ENCODE data around the gene SLC38A7.
A peak's percentile ranks its signal among the peaks of the same experiment; 100 is the strongest.

Gene SLC38A7

DNA sequence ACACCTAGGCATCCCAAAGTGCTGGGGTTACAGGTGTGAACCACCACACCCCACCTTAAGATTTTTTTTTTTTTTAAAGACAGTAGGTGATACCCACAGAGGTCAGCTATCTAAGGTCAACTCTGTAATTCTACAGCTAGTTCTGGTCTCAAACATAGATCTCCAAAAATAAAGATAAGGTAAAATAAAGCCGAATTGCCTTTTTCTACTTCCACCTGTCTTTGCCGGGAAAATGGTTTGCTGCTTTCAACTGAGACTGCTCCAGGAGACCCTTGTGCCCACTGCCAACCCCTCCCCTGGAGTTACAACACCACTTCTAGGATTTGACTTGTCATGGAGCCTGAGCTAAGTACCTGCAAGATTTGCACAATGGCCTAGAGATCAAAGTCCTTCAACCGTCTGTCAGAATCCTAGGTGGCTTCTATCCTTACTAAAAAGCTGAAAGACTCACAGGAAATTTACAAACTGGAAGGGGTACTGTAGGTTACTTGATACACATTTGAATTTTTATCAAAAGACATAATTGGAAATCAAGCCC, 50.2 kb downstream of the SLC38A7 start:
- Mint-ChIP-seq H3K36me3 (ENCODE audit: low read depth) (peaks cover 3% of the 10 kb centered on the region), H3K27ac (no peak overlapping the region), H3K4me3 (no peak overlapping the region), H3K27me3 (ENCODE audit: low read depth) (peaks cover 7% of the 10 kb centered on the region), H3K4me1 (ENCODE audit: low read depth) (peaks cover 8% of the 10 kb centered on the region), H3K9me3 (no peaks in the 10 kb centered on the region)

- H3K36me3 Mint-ChIP-seq (ENCODE audit: low read depth), result peaks cover 11% of the 10 kb centered on the region
- peaks cover 17% of the 10 kb centered on the region for H3K4me1 Mint-ChIP-seq (ENCODE audit: low read depth)
- H3K4me3 Mint-ChIP-seq, result peak within 1 kb of the TSS; percentile 92
- peak within 1 kb of the TSS; percentile 99 for H3K27ac Mint-ChIP-seq
- H3K9me3 Mint-ChIP-seq, result no peaks in the 10 kb centered on the region
- H3K27me3 Mint-ChIP-seq (ENCODE audit: low read depth), result no peaks in the 10 kb centered on the region
These were observed 54.6 kb downstream of the SLC38A7 start, which contains the start of gene CNOT1 for GRCh38 chr16:58629733-58630640. CNOT1 (minus strand) TSS chr16:58629826; CDS start chr16:58599337, 30,489 bp downstream.

DNA sequence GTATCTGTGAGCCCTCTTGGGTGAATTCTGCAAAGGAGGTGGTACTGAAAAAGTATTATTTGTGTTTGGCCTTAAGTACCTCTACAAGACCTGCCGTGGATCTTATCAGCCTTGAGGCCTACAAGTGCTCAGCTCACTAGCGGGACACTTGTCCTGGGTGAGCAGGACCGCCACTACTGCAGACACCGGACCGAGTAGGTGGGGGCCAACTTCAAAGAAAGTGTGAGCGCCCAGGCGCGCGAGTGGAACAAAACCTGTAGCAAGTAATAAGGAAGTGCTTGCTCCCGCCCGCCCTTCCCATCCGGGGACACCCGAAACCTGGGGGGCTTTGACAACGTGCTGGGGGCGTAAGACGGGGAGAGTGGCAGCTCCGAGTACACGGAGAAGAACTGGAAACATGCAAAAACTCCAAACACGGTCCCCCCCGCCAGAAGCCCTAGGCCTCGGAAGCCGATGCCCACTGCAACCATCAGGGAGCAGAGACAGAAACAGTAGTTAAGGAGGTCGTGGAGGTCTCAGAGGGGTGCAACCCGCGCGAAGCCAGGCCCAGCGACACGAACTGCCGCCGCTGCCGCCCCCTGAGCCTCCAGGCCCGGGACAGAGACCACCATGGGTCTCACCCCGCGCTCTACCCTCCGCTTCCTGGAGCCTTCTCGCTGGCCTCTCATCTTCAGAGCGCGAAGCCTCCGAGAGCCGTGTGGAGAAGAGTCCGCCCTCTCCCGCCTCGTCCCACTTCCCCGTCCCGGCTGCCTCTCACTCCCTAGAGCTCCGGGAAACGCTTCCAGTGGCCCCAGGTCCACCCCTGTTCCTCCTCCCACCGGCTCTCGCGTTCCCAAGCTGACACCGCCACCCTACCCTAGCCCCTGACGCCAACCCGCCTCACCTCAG, 55.5 kb downstream of the SLC38A7 start:
- Mint-ChIP-seq H3K36me3 (ENCODE audit: low read depth) (peaks cover 16% of the 10 kb centered on the region), H3K27ac (peak overlapping the region; percentile 99), H3K4me1 (ENCODE audit: low read depth) (peaks cover 17% of the 10 kb centered on the region), H3K4me3 (peak overlapping the region; percentile 92), H3K27me3 (ENCODE audit: low read depth) (no peaks in the 10 kb centered on the region), H3K9me3 (no peaks in the 10 kb centered on the region)

DNA sequence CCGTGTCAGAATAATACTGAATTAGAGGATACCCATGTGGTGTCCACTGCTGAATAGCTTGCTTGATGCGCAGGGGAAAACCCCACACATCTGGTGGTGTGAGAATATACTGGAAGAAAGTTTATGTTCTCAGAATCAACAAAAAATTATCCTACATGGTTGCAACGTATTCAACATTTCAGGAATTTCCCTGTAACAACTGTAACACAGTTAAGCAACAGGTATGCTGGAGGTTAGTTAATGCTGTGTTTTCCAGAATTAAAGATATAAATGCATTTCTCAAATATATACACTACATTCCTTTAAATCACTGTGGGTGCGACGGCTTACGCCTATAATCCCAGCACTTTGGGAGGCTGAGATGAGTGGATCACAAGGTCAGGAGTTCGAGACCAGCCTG, 60.4 kb downstream of the SLC38A7 start:
- no peaks in the 10 kb centered on the region for H3K9me3 Mint-ChIP-seq

GRCh38 chr16:58620396-58620795, 64.2 kb downstream of the SLC38A7 start:
- peaks cover 34% of the 10 kb centered on the region for H3K36me3 Mint-ChIP-seq (ENCODE audit: low read depth)
- H3K4me3 Mint-ChIP-seq, result no peak overlapping the region
- no peaks in the 10 kb centered on the region for H3K9me3 Mint-ChIP-seq
- peaks cover 10% of the 10 kb centered on the region for H3K4me1 Mint-ChIP-seq (ENCODE audit: low read depth)
- no peak overlapping the region for H3K27ac Mint-ChIP-seq
- H3K27me3 Mint-ChIP-seq (ENCODE audit: low read depth), result no peaks in the 10 kb centered on the region

More for the DNA sequence above, 60.4 kb downstream of the SLC38A7 start:
- Mint-ChIP-seq H3K36me3 (ENCODE audit: low read depth) (peaks cover 33% of the 10 kb centered on the region), H3K27ac (no peak overlapping the region), H3K4me1 (ENCODE audit: low read depth) (peaks cover 18% of the 10 kb centered on the region), H3K4me3 (no peak overlapping the region), H3K27me3 (ENCODE audit: low read depth) (no peaks in the 10 kb centered on the region)

- no peak overlapping the region for H3K27ac Mint-ChIP-seq
- no peak overlapping the region for H3K4me3 Mint-ChIP-seq
- H3K36me3 Mint-ChIP-seq (ENCODE audit: low read depth), result peaks cover 19% of the 10 kb centered on the region
- H3K4me1 Mint-ChIP-seq (ENCODE audit: low read depth), result peaks cover 13% of the 10 kb centered on the region
- H3K27me3 Mint-ChIP-seq (ENCODE audit: low read depth), result no peaks in the 10 kb centered on the region
- H3K9me3 Mint-ChIP-seq, result no peaks in the 10 kb centered on the region
These were observed 69.3 kb downstream of the SLC38A7 start for GRCh38 chr16:58615280-58615679.

Data from T-helper 1 cell treated with Interleukin-12 subunit alpha and Interleukin-12 subunit beta and Interleukin-4 antibody, amounts not matched to agents 30 μg/mL and 1 μg/mL, for 36 hours (primary cell).